Dermis blood vessel endothelial cell (primary cell): ENCODE data around the gene C11orf42. TPM values are rescaled to one million over a fixed set of nuclear protein-coding genes. Genes with fewer than 3 reads are reported as not detected.
"Not testable (repeated sequence)": the region's sequence is repeated elsewhere in the genome, so short reads cannot be mapped to it uniquely, and the experiment has no call there.

Experiments used
- DNase-seq: peaks from one replicate; pipeline ENCODE4 v3.0.0; 2010
- total RNA-seq: library from RNA; depleted of rRNA; stranded (reverse); fragments of >200 nt; gene quantifications from 2 replicates; pipeline ENCODE4 v1.2.3, GENCODE V29; 2014

C11orf42 gene
- total RNA-seq, 1 donor from 2014 or later = not detected

GRCh38 chr11:6224421-6224820 lies 19.1 kb downstream of the C11orf42 start:
- no peak for DNase-seq

GRCh38 chr11:6225024-6225423 lies 19.7 kb downstream of the C11orf42 start:
- DNase-seq = peak; percentile 8

GRCh38 chr11:6225896-6226295 lies 20.5 kb downstream of the C11orf42 start:
- peak; percentile 47 for DNase-seq

- DNase-seq = no peak
These were observed 23.2 kb downstream of the C11orf42 start for GRCh38 chr11:6228520-6228919.

GRCh38 chr11:6229911-6230310 lies 24.6 kb downstream of the C11orf42 start:
- DNase-seq = no peak

- DNase-seq = no peak
These were observed 27.5 kb downstream of the C11orf42 start for GRCh38 chr11:6232899-6233298.

GRCh38 chr11:6233984-6234386 lies 28.6 kb downstream of the C11orf42 start:
- DNase-seq = no peak

GRCh38 chr11:6234387-6235107 lies 29.2 kb downstream of the C11orf42 start, which contains the start of gene FHIP1B:
Gene FHIP1B, minus strand, starts transcription at chr11:6234636. Its CDS starts 10,120 bp downstream, at chr11:6224516.
- peak; percentile 100 for DNase-seq

GRCh38 chr11:6237266-6237665 lies 31.9 kb downstream of the C11orf42 start:
- no peak for DNase-seq

- DNase-seq = no peak
These were observed 32.5 kb downstream of the C11orf42 start for GRCh38 chr11:6237761-6238302.

- no peak for DNase-seq
These were observed 33.5 kb downstream of the C11orf42 start, which contains the start of gene CNGA4 for GRCh38 chr11:6238902-6239301. Gene CNGA4, plus strand, starts transcription at chr11:6239089. Its CDS starts 118 bp downstream, at chr11:6239207.

- no peak for DNase-seq
These were observed 34.8 kb downstream of the C11orf42 start for GRCh38 chr11:6240139-6240538.

- DNase-seq = no peak
These were observed 35.4 kb downstream of the C11orf42 start for GRCh38 chr11:6240781-6241180.

- DNase-seq = no peak
These were observed 36.0 kb downstream of the C11orf42 start for GRCh38 chr11:6241316-6241715.

- no peak for DNase-seq
These were observed 40.2 kb downstream of the C11orf42 start for GRCh38 chr11:6245536-6245935.

- no peak for DNase-seq
These were observed 42.9 kb downstream of the C11orf42 start for GRCh38 chr11:6248248-6248647.

- not testable (repeated sequence) for DNase-seq
These were observed 43.5 kb downstream of the C11orf42 start for GRCh38 chr11:6248897-6249296.

- peak; percentile 64 for DNase-seq
These were observed 44.6 kb downstream of the C11orf42 start for GRCh38 chr11:6249770-6250555.

GRCh38 chr11:6251120-6251733 lies 45.9 kb downstream of the C11orf42 start:
- DNase-seq = peak; percentile 72

- DNase-seq = no peak
These were observed 46.7 kb downstream of the C11orf42 start for GRCh38 chr11:6251990-6252473.

GRCh38 chr11:6253197-6253596 lies 47.8 kb downstream of the C11orf42 start:
- DNase-seq = no peak

- no peak for DNase-seq
These were observed 52.8 kb downstream of the C11orf42 start for GRCh38 chr11:6258141-6258540.

GRCh38 chr11:6258571-6259081 lies 53.3 kb downstream of the C11orf42 start:
- DNase-seq = no peak
